MCF 10A (cell line): ENCODE measurements around the gene TM9SF4. TPM values are rescaled to one million over a fixed set of nuclear protein-coding genes. Genes with fewer than 3 reads are reported as not detected.
A peak's percentile ranks its signal among the peaks of the same experiment; 100 is the strongest.

ENCODE experiments used
- BruUV-seq: library from RNA; stranded (reverse); fragments of 400-500 nt; replicated peaks from 2 replicates; lab custom pipeline; 2021; lab: Mats Ljungman, UMichigan
- CTCF ChIA-PET: fragments of 300-600 bp; sonication (Branson Sonifier 250); formaldehyde crosslinking; extraction: SDS; loops from one replicate; lab custom pipeline; 2021; ENCODE audit warnings: antibody characterized with exemption, inconsistent platforms; lab: Yijun Ruan, JAX
- POLR2A ChIA-PET: fragments of 300-600, 350-650 bp; sonication (Branson Sonifier 250); formaldehyde crosslinking; extraction: SDS; loops from one replicate; lab custom pipeline; 2020; ENCODE audit warnings: antibody characterized with exemption, inconsistent platforms; lab: Yijun Ruan, JAX
- DNase-seq: peaks from one replicate; pipeline ENCODE4 v3.0.0-alpha.2; 2018; ENCODE audit not compliant: unreplicated experiment
- H3K27ac Mint-ChIP-seq: one replicate; pipeline ENCODE4 v1.8.0; 2022; ENCODE audit warnings: mild to moderate bottlenecking, low read depth, mixed read lengths; ENCODE audit not compliant: unreplicated experiment
- H3K27me3 Mint-ChIP-seq: one replicate; pipeline ENCODE4 v1.8.0; 2022; ENCODE audit warnings: mixed read lengths; ENCODE audit not compliant: insufficient read depth, unreplicated experiment
- H3K36me3 Mint-ChIP-seq: one replicate; pipeline ENCODE4 v1.8.0; 2022; ENCODE audit warnings: mild to moderate bottlenecking, moderate library complexity, mixed read lengths; ENCODE audit not compliant: insufficient read depth, unreplicated experiment
- H3K4me1 Mint-ChIP-seq: one replicate; pipeline ENCODE4 v1.8.0; 2022; ENCODE audit warnings: mixed read lengths; ENCODE audit not compliant: insufficient read depth, unreplicated experiment
- H3K4me3 Mint-ChIP-seq: one replicate; pipeline ENCODE4 v1.8.0; 2022; ENCODE audit warnings: mild to moderate bottlenecking, moderate library complexity, mixed read lengths; ENCODE audit not compliant: unreplicated experiment
- H3K9me3 Mint-ChIP-seq: one replicate; pipeline ENCODE4 v1.8.0; 2022; ENCODE audit warnings: mixed read lengths; ENCODE audit not compliant: unreplicated experiment
- CTCF ChIP-seq: fragments of 200-600 bp; IDR thresholded peaks from one replicate; pipeline ENCODE4 v1.8.0; 2022; ENCODE audit warnings: antibody characterized with exemption, mild to moderate bottlenecking; ENCODE audit not compliant: unreplicated experiment
- intact Hi-C: fragments of 100-400 bp; cut with micrococcal nuclease; formaldehyde crosslinking; loops from 2 replicates; pipeline ENCODE4 v1.14.1; 2022
- total RNA-seq: library from RNA; stranded (reverse); gene quantifications from 2 replicates; pipeline ENCODE4 v1.2.3, GENCODE V29; 2022

Gene TM9SF4
- total RNA-seq, 1 experiment from 2014 or later = 52.3 TPM

- CTCF ChIA-PET = interaction anchor here (0.6 to 0.9 kb wide), 2 partner anchors 22 to 30 kb away, joined by 3 to 4 read pairs; no protein-coding TSS in a partner anchor
- Mint-ChIP-seq H3K27ac (peak overlapping the region; percentile 27), H3K36me3 (peaks cover 98% of the 10 kb centered on the region)
Measured at GRCh38 chr20:32150291-32150848, 40.9 kb downstream of the TM9SF4 start.

GRCh38 chr20:32152421-32153155, 43.1 kb downstream of the TM9SF4 start:
- ChIA-PET POLR2A (no interaction called here), CTCF (interaction anchor here (0.6 kb wide), 3 partner anchors 19 to 328 kb away, joined by 3 to 4 read pairs (median 3); no protein-coding TSS in a partner anchor)
- Mint-ChIP-seq H3K36me3 (peaks cover 89% of the 10 kb centered on the region), H3K27ac (no peak overlapping the region), H3K9me3 (no peaks in the 10 kb centered on the region), H3K4me1 (peaks cover 17% of the 10 kb centered on the region), H3K4me3 (no peak overlapping the region), H3K27me3 (no peaks in the 10 kb centered on the region)
- TF ChIP-seq CTCF = no peak
- no TSS peak for BruUV-seq
- no peak for DNase-seq
- intact Hi-C loops = no loop called here

More at GRCh38 chr20:32150291-32150848, 40.9 kb downstream of the TM9SF4 start:
- Mint-ChIP-seq H3K4me1 (peaks cover 10% of the 10 kb centered on the region), H3K4me3 (no peak overlapping the region), H3K27me3 (no peaks in the 10 kb centered on the region), H3K9me3 (no peaks in the 10 kb centered on the region)
- POLR2A ChIA-PET = interaction anchor here (0.5 to 0.8 kb wide), 3 partner anchors 9 to 54 kb away, joined by 3 to 4 read pairs (median 3); no protein-coding TSS in a partner anchor
- intact Hi-C loops = no loop called here
- TF ChIP-seq CTCF = no peak
- no peak for DNase-seq
- no TSS peak for BruUV-seq

DNA sequence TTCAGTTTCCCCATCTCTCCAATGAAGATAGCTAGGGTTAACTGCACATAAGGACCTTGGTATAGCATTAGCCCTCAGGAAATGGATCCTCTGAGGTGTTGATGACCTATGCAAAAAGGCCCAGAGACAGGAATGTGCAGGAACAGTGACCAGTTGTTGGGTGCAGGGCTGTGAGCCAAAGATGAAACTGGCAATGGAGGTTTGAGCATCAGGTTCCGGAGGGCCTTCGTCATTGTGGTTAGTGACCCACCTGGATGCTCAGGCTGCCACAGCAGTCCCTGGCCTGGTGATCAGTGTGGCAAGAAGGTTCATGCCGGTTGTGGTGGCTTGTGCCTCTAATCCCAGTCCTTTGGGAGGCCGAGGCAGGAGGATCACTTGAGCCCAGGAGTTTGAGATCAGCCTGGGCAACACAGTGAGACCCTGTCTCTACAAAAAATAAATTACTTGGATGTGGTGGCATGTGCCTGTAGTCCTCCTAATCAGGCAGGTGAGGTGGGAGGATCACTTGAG, 43.7 kb downstream of the TM9SF4 start:
- Mint-ChIP-seq H3K27ac (no peak overlapping the region), H3K36me3 (peaks cover 89% of the 10 kb centered on the region), H3K27me3 (no peaks in the 10 kb centered on the region), H3K4me1 (peaks cover 17% of the 10 kb centered on the region), H3K4me3 (no peak overlapping the region), H3K9me3 (no peaks in the 10 kb centered on the region)
- no peak for TF ChIP-seq CTCF
- CTCF ChIA-PET = interaction anchor here (0.6 kb wide), 1 partner anchor 19 kb away, joined by 3 read pairs; no protein-coding TSS in a partner anchor
- POLR2A ChIA-PET = no interaction called here
- DNase-seq = no peak
- no TSS peak for BruUV-seq
- intact Hi-C loops = no loop called here

DNA sequence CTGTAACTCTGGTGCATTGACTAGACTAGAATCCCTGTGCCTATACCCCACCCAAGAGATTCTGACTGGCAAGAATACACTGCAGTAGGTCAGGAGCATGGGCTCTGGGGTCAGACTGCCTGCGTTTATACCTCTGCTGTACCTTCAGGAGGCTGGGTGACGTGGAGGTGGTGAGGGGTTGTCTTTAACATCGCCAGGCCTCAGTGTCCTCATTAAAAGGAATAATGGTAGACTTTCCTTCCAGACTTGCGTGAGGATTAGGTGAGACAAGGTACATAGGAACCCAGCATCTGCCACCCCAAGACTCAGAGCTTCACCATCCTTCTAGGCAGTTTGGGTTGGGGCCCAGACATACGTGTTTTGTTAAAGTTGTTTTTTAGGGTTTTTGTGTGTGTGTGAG, 44.3 kb downstream of the TM9SF4 start:
- intact Hi-C loops = loop anchor here (2.0 kb wide), 1 partner anchor 53 kb away; the partner anchor contains the start of genes PLAGL2 and POFUT1
- H3K36me3 Mint-ChIP-seq = peaks cover 89% of the 10 kb centered on the region
- H3K27ac Mint-ChIP-seq = no peak overlapping the region
- DNase-seq = no peak
- H3K4me3 Mint-ChIP-seq = no peak overlapping the region
- H3K27me3 Mint-ChIP-seq = no peaks in the 10 kb centered on the region
- CTCF ChIA-PET = no interaction called here
- no TSS peak for BruUV-seq
- H3K9me3 Mint-ChIP-seq = no peaks in the 10 kb centered on the region
- H3K4me1 Mint-ChIP-seq = peaks cover 17% of the 10 kb centered on the region
- no peak for TF ChIP-seq CTCF
- POLR2A ChIA-PET = no interaction called here
